Glomerular visceral epithelial cell (primary cell): Measurements from ENCODE around the gene MXRA7.
"Not testable (repeated sequence)": the region's sequence is repeated elsewhere in the genome, so short reads cannot be mapped to it uniquely, and the experiment has no call there.

ENCODE experiments used
- DNase-seq: peaks from one replicate; pipeline ENCODE4 v3.0.0-alpha.2; 2016; ENCODE audit errors: extremely low spot score

The MXRA7 gene

GRCh38 chr17:76643553-76644148 lies 67.1 kb downstream of the MXRA7 start, which contains the start of gene ST6GALNAC1:
TSS of gene ST6GALNAC1 (minus strand) at chr17:76643757. CDS start at chr17:76643638, 119 bp downstream.
- no peak for DNase-seq

GRCh38 chr17:76642994-76643393 lies 67.8 kb downstream of the MXRA7 start:
- no peak for DNase-seq

GRCh38 chr17:76642032-76642561 lies 68.7 kb downstream of the MXRA7 start:
- DNase-seq: no peak

- no peak for DNase-seq
Measured at GRCh38 chr17:76641501-76641900, 69.3 kb downstream of the MXRA7 start.

- DNase-seq: no peak
Measured at GRCh38 chr17:76640550-76641380, 70.0 kb downstream of the MXRA7 start.

- no peak for DNase-seq
Measured at GRCh38 chr17:76638263-76638662, 72.5 kb downstream of the MXRA7 start.

GRCh38 chr17:76636486-76637206 lies 74.1 kb downstream of the MXRA7 start:
- DNase-seq: not testable (repeated sequence)

GRCh38 chr17:76635659-76636360 lies 75.0 kb downstream of the MXRA7 start:
- no peak for DNase-seq

GRCh38 chr17:76635039-76635438 lies 75.7 kb downstream of the MXRA7 start:
- no peak for DNase-seq

GRCh38 chr17:76633628-76634328 lies 77.0 kb downstream of the MXRA7 start:
- DNase-seq: no peak

- DNase-seq: no peak
Measured at GRCh38 chr17:76631821-76632565, 78.8 kb downstream of the MXRA7 start.

GRCh38 chr17:76630151-76630550 lies 80.6 kb downstream of the MXRA7 start:
- DNase-seq: no peak
